SHP77 (cell line): ENCODE measurements around the gene RNF151.
"Not testable (repeated sequence)": the region's sequence is repeated elsewhere in the genome, so short reads cannot be mapped to it uniquely, and the experiment has no call there.

Experiments used
- DNase-seq, 2 experiments: peaks; one replicate each; lab custom pipeline; 2025; lab: John Stamatoyannopoulos, UW

Gene RNF151

DNA sequence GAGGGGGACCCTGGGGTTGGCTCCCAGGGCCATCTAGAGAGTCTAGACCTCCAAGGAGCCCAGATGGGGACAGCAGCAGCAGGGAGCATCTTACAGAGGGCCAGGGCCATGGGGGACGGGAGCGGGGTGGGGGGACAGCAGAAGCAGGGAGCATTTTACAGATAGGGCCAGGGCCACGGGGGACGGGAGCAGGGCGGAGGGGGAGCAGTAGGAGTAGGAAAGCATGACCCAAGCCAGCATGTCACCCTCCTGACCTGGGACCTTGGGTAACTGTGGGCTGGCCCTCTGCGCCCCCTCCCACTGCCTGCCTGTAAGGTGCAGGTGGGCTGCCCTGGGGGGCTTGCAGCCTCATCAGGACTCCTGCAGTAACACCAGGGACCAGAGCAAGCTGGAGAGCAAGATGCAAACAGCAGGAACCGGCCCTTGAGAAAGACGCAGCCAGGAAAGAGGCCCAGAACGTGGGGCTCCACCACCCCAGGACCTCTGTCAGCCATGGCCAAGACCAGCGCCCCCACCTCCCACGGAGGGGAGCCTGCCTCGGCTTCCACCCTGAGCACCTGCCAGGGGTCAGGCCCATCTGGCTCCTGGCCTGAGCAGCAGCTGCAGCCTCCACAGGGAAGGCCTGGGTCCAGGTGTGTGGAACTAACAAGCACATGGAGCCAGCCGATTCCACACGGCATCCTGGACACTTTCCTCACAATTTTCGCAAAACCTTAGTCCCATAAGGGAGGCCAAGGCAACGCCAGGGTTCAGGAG lies 40.6 kb downstream of the RNF151 start:
- DNase-seq, result no peak

DNA sequence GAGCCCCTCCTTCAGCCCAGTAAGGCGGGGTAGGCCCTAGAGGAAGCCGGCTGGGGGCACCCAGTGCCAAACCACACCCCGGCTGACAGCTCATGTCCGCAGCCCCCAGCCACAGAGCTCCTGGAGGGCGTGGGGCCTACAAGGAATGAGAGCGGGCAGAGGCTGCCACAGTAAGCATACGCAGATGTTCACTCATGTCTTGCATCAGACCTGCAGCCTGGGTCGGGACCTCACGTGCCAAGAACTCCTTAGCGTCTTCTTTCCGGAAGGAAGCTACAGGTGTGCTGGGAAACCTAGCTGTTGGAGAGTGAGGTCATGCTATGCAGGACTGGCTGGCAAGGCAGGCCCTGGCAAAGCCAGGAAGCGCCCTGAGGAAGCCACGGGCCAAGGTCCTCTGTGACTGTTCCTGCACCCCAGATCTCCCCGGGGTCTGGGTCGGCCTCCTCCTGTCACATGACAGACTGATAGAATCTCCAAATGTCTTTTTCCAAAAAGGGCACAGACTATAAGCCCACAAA lies 41.4 kb downstream of the RNF151 start:
- DNase-seq, result no peak

DNA sequence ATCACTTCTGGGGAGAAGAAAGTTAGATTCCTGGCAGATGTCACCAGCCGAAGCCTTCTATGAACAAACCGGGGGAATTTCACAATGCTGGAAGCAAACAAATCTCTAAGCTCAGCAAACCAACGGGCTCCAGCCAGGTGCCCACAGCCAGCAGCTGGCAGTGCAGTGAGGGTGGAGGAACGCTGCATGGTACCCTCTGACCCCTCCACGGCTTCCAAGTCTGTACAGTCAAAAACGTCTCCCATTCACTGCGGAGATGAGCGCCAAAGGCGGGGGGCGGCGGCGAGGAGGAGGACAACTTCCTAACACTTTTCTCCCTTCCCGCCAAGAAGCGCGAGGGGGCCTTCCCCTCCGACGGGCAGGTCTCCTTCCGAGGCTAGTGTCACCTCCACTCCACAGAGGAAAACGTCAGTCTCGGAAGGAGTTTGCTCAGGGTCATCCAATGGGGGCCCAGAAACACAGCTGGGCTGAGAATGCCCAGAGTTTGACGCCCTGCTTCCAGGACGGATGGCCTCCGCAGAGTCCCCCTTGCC lies 42.0 kb downstream of the RNF151 start:
- no peak for DNase-seq

GRCh38 chr16:2009164-2009711 lies 42.6 kb downstream of the RNF151 start:
- no peak for DNase-seq

- peak in 1 of 2 experiments; percentile 83 for DNase-seq
These were observed 43.3 kb downstream of the RNF151 start, which contains the start of gene ZNF598 for GRCh38 chr16:2009791-2010510. Gene ZNF598 (minus strand): TSS chr16:2009821.

GRCh38 chr16:2011726-2012125 lies 45.1 kb downstream of the RNF151 start:
- DNase-seq, result not testable (repeated sequence)

GRCh38 chr16:2013527-2013926 lies 46.9 kb downstream of the RNF151 start:
- no peak for DNase-seq

GRCh38 chr16:2015117-2015946 lies 48.7 kb downstream of the RNF151 start:
- no peak for DNase-seq

GRCh38 chr16:2015947-2016208 lies 49.2 kb downstream of the RNF151 start:
- DNase-seq, result no peak

- no peak for DNase-seq
These were observed 49.8 kb downstream of the RNF151 start for GRCh38 chr16:2016407-2016922.
